IMR-90 (cell line): Measurements from ENCODE around the gene QRFP. TPM values are rescaled to one million over a fixed set of nuclear protein-coding genes. Genes with fewer than 3 reads are reported as not detected.
A peak's percentile ranks its signal among the peaks of the same experiment; 100 is the strongest.

Experiments used
- ATAC-seq: fragments of 200-7000 bp; cut with Tn5 transposase; 2 replicates; pipeline ENCODE4 v1.9.1; 2020; ENCODE audit warnings: low read depth, mild to moderate bottlenecking, moderate library complexity
- BruUV-seq: library from RNA; stranded (reverse); fragments of 400-500 nt; replicated peaks from 2 replicates; lab custom pipeline; 2021; lab: Mats Ljungman, UMichigan
- CTCF ChIA-PET: fragments of 300-600 bp; formaldehyde crosslinking; extraction: SDS; loops from one replicate; lab custom pipeline; 2021; ENCODE audit warnings: antibody characterized with exemption; lab: Yijun Ruan, JAX
- POLR2A ChIA-PET: fragments of 300-600 bp; sonication (Branson Sonifier 250); formaldehyde crosslinking; loops from one replicate; lab custom pipeline; 2022; ENCODE audit warnings: antibody characterized with exemption; ENCODE audit not compliant: unreplicated experiment; lab: Charles Lee
- DNase-seq: peaks from one replicate; pipeline ENCODE4 v3.0.0; 2013
- H2AFZ ChIP-seq: replicated peaks from 2 replicates; pipeline ENCODE3; 2013; ENCODE audit warnings: low read length, mild to moderate bottlenecking; ENCODE audit not compliant: poor library complexity
- H2AK5ac ChIP-seq: 2 replicates; pipeline ENCODE4 v1.6.1; 2013; ENCODE audit warnings: low read depth, low read length, inconsistent platforms
- H2AK9ac ChIP-seq: replicated peaks from 2 replicates; pipeline ENCODE3; 2013; ENCODE audit warnings: mild to moderate bottlenecking, low read depth, low read length, moderate library complexity; ENCODE audit not compliant: poor library complexity
- H2BK120ac ChIP-seq: 2 replicates; pipeline ENCODE4 v1.6.1; 2013; ENCODE audit warnings: low read depth, low read length, inconsistent platforms
- H2BK15ac ChIP-seq: 3 replicates; pipeline ENCODE4 v1.6.1; 2013; ENCODE audit warnings: low read depth, low read length, inconsistent platforms
- H2BK20ac ChIP-seq: 2 replicates; pipeline ENCODE4 v1.6.1; 2013; ENCODE audit warnings: low read depth, mild to moderate bottlenecking, inconsistent platforms, low read length, moderate library complexity
- H2BK5ac ChIP-seq: 2 replicates; pipeline ENCODE4 v1.6.1; 2013; ENCODE audit warnings: mild to moderate bottlenecking, low read depth, low read length, inconsistent platforms; ENCODE audit not compliant: poor library complexity, severe bottlenecking
- H3K14ac ChIP-seq: replicated peaks from 2 replicates; pipeline ENCODE4 v1.6.1; 2013; ENCODE audit warnings: low read depth, low read length, inconsistent platforms
- H3K18ac ChIP-seq: 2 replicates; pipeline ENCODE4 v1.6.1; 2013; ENCODE audit warnings: low read depth, low read length, control low read depth
- H3K23ac ChIP-seq: 2 replicates; pipeline ENCODE4 v1.6.1; 2013; ENCODE audit warnings: low read depth, low read length, inconsistent platforms
- H3K27ac ChIP-seq: 2 replicates; pipeline ENCODE4 v1.5.1; 2013; ENCODE audit warnings: mild to moderate bottlenecking, control low read depth, low read length; ENCODE audit not compliant: insufficient read depth
- H3K27me3 ChIP-seq: 2 replicates; pipeline ENCODE4 v1.6.1; 2013; ENCODE audit warnings: low read length; ENCODE audit not compliant: control insufficient read depth, insufficient read depth
- H3K36me3 ChIP-seq: 2 replicates; pipeline ENCODE4 v1.6.1; 2013; ENCODE audit warnings: low read length, mixed read lengths; ENCODE audit not compliant: control insufficient read depth, insufficient read depth
- H3K4ac ChIP-seq: 2 replicates; pipeline ENCODE4 v1.6.1; 2013; ENCODE audit warnings: low read depth, low read length, inconsistent platforms
- H3K4me1 ChIP-seq: 2 replicates; pipeline ENCODE4 v1.6.1; 2013; ENCODE audit warnings: low read length, mixed read lengths; ENCODE audit not compliant: control insufficient read depth, insufficient read depth
- H3K4me2 ChIP-seq: 2 replicates; pipeline ENCODE4 v1.6.1; 2013; ENCODE audit warnings: low read depth, mild to moderate bottlenecking, control low read depth, low read length, moderate library complexity
- H3K4me3 ChIP-seq: 2 replicates; pipeline ENCODE4 v1.5.1; 2013; ENCODE audit warnings: low read depth, mild to moderate bottlenecking, control low read depth, low read length, moderate library complexity; ENCODE audit not compliant: insufficient read depth
- H3K56ac ChIP-seq: 2 replicates; pipeline ENCODE4 v1.6.1; 2013; ENCODE audit warnings: low read length, inconsistent platforms; ENCODE audit not compliant: insufficient read depth; ENCODE audit errors: extremely low read depth
- H3K79me1 ChIP-seq, 2 experiments: 2 replicates each; pipeline ENCODE4 v1.6.1; 2013; ENCODE audit warnings: low read length in 2 of 2, inconsistent platforms in 1 of 2, low read depth in 1 of 2
- H3K9ac ChIP-seq: 2 replicates; pipeline ENCODE4 v1.6.1; 2013; ENCODE audit warnings: low read depth, low read length, control low read depth
- H3K9me1 ChIP-seq: 2 replicates; pipeline ENCODE4 v1.6.1; 2013; ENCODE audit warnings: low read length, inconsistent platforms; ENCODE audit not compliant: insufficient read depth
- H3K9me3 ChIP-seq: 2 replicates; pipeline ENCODE4 v1.6.1; 2013; ENCODE audit warnings: low read length; ENCODE audit not compliant: control insufficient read depth, insufficient read depth
- H4K20me1 ChIP-seq: 2 replicates; pipeline ENCODE4 v1.6.1; 2013; ENCODE audit warnings: low read length, inconsistent platforms; ENCODE audit not compliant: insufficient read depth
- H4K5ac ChIP-seq: 2 replicates; pipeline ENCODE4 v1.6.1; 2013; ENCODE audit warnings: mild to moderate bottlenecking, low read depth, low read length, control low read depth
- H4K8ac ChIP-seq, 2 experiments: 2 replicates each; pipeline ENCODE4 v1.6.1; 2013; ENCODE audit warnings: low read depth in 2 of 2, low read length in 2 of 2, control low read depth in 1 of 2, inconsistent platforms in 1 of 2
- H4K91ac ChIP-seq: 2 replicates; pipeline ENCODE4 v1.6.1; 2013; ENCODE audit warnings: low read depth, low read length, inconsistent platforms; ENCODE audit not compliant: insufficient read depth
- MAFK ChIP-seq: IDR thresholded peaks from 2 replicates; pipeline ENCODE4 v1.6.1; 2012; ENCODE audit warnings: low read depth, low read length, improper control_type of control experiment
- WGBS, 2 experiments: methylation state at CpG; one replicate each; pipeline versions ENCODE4 v1.1.5 to v1.1.7; 2013; ENCODE audit warnings: missing lambda C conversion rate in 2 of 2; ENCODE audit not compliant: insufficient read length in 1 of 2; ENCODE audit errors: extremely low coverage in 2 of 2; 5-methylcytosine and 5-hydroxymethylcytosine counted together
- dilution Hi-C: fragments of 300-500 bp; cut with HindIII; formaldehyde crosslinking; loops from one replicate; pipeline ENCODE4 v1.14.3; 2018; ENCODE audit warnings: low sequenced_read_pairs; ENCODE audit not compliant: unreplicated experiment
- in situ Hi-C: fragments of 300-500 bp; cut with MboI; formaldehyde crosslinking; loops from 3 replicates; pipeline ENCODE4 v1.14.3; 2019; ENCODE audit warnings: low sequenced_read_pairs, inconsistent platforms, mixed read lengths
- intact Hi-C: fragments of 100-400 bp; cut with micrococcal nuclease; formaldehyde crosslinking; loops from 2 replicates; pipeline ENCODE4 v1.10.0; 2022
- polyA plus RNA-seq, 3 experiments: library from polyadenylated mRNA; depleted of rRNA; stranded (reverse); fragments of >200 nt; gene quantifications; 2 replicates each; pipeline ENCODE4 v1.2.3, GENCODE V29; 2012; ENCODE audit warnings: low replicate concordance in 1 of 3
- total RNA-seq: library from RNA; depleted of rRNA; stranded (reverse); fragments of >200 nt; gene quantifications from 2 replicates; pipeline ENCODE4 v1.2.3, GENCODE V29; 2012
- TF ChIP-seq, protein P1 (sequence below): conservative IDR thresholded peaks from 2 replicates; pipeline ENCODE4 v1.5.1; 2012; ENCODE audit warnings: mild to moderate bottlenecking, low read depth, low read length, improper control_type of control experiment

QRFP gene
- total and polyA plus RNA-seq, 2 of the 4 experiments (the other 2 are of a cell fraction): not detected

DNA sequence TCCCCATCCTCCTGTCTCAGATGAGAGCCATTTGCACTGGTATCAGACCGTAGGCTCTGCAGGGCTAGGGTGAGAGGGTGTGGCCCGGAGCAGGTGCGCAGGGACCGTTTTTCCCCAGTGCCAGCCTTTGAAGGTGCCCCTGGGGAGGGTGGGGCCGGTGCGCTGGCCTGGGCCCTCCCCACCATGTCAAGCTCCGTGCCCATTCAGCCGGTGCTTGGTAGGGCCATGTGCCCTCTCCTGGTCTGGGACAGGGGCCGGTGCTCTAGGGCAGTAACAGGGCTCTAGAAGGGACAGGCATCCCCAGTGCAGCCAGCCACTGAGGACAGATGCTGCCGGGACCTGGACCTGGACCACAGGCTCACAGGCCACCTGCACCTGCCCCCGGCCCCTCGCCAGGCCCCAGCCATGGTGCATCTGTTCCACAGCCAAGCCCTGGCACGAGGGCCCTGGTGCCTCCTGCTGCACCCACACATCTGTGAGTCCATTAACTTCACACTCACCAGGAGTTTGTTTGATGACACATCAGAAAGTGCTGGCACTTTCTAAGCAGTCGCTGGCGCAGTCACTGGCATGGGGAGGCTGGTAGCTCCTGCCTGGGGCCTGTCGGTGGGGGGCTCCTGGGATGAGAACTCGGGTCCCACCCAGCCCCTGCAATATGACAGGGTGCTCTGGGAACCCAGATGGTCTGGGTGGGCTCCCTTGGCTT lies 5.0 kb upstream of the QRFP start:
- Histone ChIP-seq H2AK5ac (no peak overlapping the region), H4K5ac (no peak overlapping the region), H3K9me1 (no peaks in the 10 kb centered on the region), H3K4me2 (no peak overlapping the region), H4K91ac (no peak overlapping the region), H2BK15ac (no peak overlapping the region), H3K79me1 (no peaks in the 10 kb centered on the region), H2BK5ac (no peak overlapping the region), H3K36me3 (no peaks in the 10 kb centered on the region), H3K56ac (no peak overlapping the region), H3K9ac (no peak overlapping the region), H3K4me3 (no peak overlapping the region), H3K18ac (no peak overlapping the region), H3K9me3 (peaks cover 2% of the 10 kb centered on the region; the same call in 1 of the 2 replicates), H3K27ac (no peak overlapping the region), H3K23ac (no peak overlapping the region), H2BK120ac (no peak overlapping the region), H2BK20ac (no peak overlapping the region), H4K20me1 (peaks cover 6% of the 10 kb centered on the region; the same call in 1 of the 2 replicates), H3K4ac (no peak overlapping the region), H2AFZ (no peak overlapping the region), H3K14ac (no peak overlapping the region), H4K8ac (no peak overlapping the region), H3K27me3 (peaks cover 2% of the 10 kb centered on the region; the same call in 1 of the 2 replicates), H3K4me1 (no peaks in the 10 kb centered on the region), H2AK9ac (peak overlapping the region; percentile 3)
- TF ChIP-seq, protein P1, sequence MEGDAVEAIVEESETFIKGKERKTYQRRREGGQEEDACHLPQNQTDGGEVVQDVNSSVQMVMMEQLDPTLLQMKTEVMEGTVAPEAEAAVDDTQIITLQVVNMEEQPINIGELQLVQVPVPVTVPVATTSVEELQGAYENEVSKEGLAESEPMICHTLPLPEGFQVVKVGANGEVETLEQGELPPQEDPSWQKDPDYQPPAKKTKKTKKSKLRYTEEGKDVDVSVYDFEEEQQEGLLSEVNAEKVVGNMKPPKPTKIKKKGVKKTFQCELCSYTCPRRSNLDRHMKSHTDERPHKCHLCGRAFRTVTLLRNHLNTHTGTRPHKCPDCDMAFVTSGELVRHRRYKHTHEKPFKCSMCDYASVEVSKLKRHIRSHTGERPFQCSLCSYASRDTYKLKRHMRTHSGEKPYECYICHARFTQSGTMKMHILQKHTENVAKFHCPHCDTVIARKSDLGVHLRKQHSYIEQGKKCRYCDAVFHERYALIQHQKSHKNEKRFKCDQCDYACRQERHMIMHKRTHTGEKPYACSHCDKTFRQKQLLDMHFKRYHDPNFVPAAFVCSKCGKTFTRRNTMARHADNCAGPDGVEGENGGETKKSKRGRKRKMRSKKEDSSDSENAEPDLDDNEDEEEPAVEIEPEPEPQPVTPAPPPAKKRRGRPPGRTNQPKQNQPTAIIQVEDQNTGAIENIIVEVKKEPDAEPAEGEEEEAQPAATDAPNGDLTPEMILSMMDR: no peak
- TF ChIP-seq MAFK: no peak
- DNase-seq: no peak
- intact Hi-C loops (no loop called here), in situ Hi-C loops (no loop called here), dilution Hi-C loops (no loop called here)
- no peak for ATAC-seq
- CTCF ChIA-PET: no interaction called here
- no TSS peak for BruUV-seq
- POLR2A ChIA-PET: no interaction called here
- 94% methylated on average over 3 of the region's 17 CpGs; no CpG with 5 or more reads in 1 of the 2 experiments for WGBS, 2 experiments
